ENCODE results near the gene SP7. TPM values are rescaled to one million over a fixed set of nuclear protein-coding genes. Genes with fewer than 3 reads are reported as not detected.

Gene SP7
- total and polyA plus RNA-seq, 9 of the 15 experiments (the other 6 are each of a cell fraction or from before 2014, with no cell fraction given) = 0.04 TPM; not detected in 8

DNA sequence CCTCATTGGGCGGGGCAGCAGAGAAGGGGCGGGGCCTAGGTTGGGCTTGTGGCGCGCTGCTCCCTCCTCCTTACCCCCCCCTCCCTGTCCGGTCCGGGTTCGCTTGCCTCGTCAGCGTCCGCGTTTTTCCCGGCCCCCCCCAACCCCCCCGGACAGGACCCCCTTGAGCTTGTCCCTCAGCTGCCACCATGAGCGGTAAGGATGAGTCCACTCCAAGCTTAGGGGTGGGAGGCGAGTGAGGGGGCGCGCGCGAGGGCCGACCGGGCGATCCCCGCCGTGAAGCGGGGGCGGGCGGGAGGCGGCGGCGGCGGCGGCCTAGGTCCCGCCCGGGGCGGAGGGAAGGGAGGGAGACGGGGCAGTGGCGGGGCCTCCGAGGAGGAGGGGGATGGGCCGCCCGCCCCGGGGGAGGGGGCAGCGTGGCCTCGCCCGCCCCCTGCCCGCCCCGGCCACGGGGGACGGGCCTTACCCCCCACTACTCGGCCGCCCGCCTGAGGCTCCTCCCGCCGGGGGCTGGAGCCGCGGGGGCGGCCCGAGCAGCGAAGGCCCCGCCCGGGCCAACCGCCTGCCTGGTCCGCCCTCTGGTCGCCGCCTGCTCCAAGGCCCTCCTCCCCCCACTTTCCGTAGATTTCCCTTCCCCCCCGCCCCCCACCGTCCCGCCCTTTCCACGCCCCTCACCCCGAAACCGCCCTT is 44.1 kb upstream of the SP7 start, which contains the start of gene SP1 (continued):
- TF ChIP-seq, protein P1, sequence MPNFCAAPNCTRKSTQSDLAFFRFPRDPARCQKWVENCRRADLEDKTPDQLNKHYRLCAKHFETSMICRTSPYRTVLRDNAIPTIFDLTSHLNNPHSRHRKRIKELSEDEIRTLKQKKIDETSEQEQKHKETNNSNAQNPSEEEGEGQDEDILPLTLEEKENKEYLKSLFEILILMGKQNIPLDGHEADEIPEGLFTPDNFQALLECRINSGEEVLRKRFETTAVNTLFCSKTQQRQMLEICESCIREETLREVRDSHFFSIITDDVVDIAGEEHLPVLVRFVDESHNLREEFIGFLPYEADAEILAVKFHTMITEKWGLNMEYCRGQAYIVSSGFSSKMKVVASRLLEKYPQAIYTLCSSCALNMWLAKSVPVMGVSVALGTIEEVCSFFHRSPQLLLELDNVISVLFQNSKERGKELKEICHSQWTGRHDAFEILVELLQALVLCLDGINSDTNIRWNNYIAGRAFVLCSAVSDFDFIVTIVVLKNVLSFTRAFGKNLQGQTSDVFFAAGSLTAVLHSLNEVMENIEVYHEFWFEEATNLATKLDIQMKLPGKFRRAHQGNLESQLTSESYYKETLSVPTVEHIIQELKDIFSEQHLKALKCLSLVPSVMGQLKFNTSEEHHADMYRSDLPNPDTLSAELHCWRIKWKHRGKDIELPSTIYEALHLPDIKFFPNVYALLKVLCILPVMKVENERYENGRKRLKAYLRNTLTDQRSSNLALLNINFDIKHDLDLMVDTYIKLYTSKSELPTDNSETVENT (CRISPR knock-in tag; IDR thresholded peaks at IDR 0.05) = no peak
- TF ChIP-seq, protein P2, sequence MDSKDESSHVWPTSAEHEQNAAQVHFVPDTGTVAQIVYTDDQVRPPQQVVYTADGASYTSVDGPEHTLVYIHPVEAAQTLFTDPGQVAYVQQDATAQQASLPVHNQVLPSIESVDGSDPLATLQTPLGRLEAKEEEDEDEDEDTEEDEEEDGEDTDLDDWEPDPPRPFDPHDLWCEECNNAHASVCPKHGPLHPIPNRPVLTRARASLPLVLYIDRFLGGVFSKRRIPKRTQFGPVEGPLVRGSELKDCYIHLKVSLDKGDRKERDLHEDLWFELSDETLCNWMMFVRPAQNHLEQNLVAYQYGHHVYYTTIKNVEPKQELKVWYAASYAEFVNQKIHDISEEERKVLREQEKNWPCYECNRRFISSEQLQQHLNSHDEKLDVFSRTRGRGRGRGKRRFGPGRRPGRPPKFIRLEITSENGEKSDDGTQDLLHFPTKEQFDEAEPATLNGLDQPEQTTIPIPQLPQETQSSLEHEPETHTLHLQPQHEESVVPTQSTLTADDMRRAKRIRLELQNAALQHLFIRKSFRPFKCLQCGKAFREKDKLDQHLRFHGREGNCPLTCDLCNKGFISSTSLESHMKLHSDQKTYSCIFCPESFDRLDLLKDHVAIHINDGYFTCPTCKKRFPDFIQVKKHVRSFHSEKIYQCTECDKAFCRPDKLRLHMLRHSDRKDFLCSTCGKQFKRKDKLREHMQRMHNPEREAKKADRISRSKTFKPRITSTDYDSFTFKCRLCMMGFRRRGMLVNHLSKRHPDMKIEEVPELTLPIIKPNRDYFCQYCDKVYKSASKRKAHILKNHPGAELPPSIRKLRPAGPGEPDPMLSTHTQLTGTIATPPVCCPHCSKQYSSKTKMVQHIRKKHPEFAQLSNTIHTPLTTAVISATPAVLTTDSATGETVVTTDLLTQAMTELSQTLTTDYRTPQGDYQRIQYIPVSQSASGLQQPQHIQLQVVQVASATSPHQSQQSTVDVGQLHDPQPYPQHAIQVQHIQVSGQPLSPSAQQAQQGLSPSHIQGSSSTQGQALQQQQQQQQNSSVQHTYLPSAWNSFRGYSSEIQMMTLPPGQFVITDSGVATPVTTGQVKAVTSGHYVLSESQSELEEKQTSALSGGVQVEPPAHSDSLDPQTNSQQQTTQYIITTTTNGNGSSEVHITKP (IDR thresholded peaks at IDR 0.05; ENCODE audit: partially characterized antibody) = peak; percentile 94
- TF ChIP-seq YY1 (IDR thresholded peaks at IDR 0.05; ENCODE audit: borderline replicate concordance in 1 of 3, control insufficient read depth in 1 of 3, extremely low read depth in 1 of 3, insufficient read depth in 3 of 3, insufficient read length in 1 of 3, insufficient replicate concordance in 2 of 3, low read depth in 1 of 3, low read length in 2 of 3) = peak in 1 of 3 experiments; percentile 18
- peak; percentile 81 for TF ChIP-seq HMGN3 (IDR thresholded peaks at IDR 0.05; ENCODE audit: borderline replicate concordance, extremely low read depth, insufficient read length, low read depth, low read length)
- peak; percentile 41 for TF ChIP-seq TAF1 (IDR thresholded peaks at IDR 0.05; ENCODE audit: control insufficient read depth, extremely low read depth, insufficient read depth, low read length, severe bottlenecking)
- peak; percentile 62 for TF ChIP-seq POLR2H (tag; IDR thresholded peaks at IDR 0.05; ENCODE audit: low read depth)
- TF ChIP-seq, protein P3, sequence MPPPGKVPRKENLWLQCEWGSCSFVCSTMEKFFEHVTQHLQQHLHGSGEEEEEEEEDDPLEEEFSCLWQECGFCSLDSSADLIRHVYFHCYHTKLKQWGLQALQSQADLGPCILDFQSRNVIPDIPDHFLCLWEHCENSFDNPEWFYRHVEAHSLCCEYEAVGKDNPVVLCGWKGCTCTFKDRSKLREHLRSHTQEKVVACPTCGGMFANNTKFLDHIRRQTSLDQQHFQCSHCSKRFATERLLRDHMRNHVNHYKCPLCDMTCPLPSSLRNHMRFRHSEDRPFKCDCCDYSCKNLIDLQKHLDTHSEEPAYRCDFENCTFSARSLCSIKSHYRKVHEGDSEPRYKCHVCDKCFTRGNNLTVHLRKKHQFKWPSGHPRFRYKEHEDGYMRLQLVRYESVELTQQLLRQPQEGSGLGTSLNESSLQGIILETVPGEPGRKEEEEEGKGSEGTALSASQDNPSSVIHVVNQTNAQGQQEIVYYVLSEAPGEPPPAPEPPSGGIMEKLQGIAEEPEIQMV (tag; conservative IDR thresholded peaks at IDR 0.05; ENCODE audit: low read depth) = peak; percentile 88
- peak; percentile 58 for TF ChIP-seq POLR2AphosphoS5 (IDR thresholded peaks at IDR 0.05; ENCODE audit: control insufficient read depth, insufficient read depth, low read depth, low read length)
- TF ChIP-seq SRSF9 (IDR thresholded peaks at IDR 0.05; ENCODE audit: borderline replicate concordance, low read depth, low read length) = no peak
- TF ChIP-seq SMAD4 (CRISPR knock-in tag; conservative IDR thresholded peaks at IDR 0.05) = peak; percentile 67
- TF ChIP-seq, protein P4, sequence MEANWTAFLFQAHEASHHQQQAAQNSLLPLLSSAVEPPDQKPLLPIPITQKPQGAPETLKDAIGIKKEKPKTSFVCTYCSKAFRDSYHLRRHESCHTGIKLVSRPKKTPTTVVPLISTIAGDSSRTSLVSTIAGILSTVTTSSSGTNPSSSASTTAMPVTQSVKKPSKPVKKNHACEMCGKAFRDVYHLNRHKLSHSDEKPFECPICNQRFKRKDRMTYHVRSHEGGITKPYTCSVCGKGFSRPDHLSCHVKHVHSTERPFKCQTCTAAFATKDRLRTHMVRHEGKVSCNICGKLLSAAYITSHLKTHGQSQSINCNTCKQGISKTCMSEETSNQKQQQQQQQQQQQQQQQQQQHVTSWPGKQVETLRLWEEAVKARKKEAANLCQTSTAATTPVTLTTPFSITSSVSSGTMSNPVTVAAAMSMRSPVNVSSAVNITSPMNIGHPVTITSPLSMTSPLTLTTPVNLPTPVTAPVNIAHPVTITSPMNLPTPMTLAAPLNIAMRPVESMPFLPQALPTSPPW (CRISPR knock-in tag; IDR thresholded peaks at IDR 0.05) = peak; percentile 100
- peak; percentile 7 for TF ChIP-seq KDM5B (IDR thresholded peaks at IDR 0.05; ENCODE audit: insufficient replicate concordance, low read depth, low read length)
- TF ChIP-seq CC2D1A (IDR thresholded peaks at IDR 0.05) = peak; percentile 59; the same call in 1 of the 2 replicates
- TF ChIP-seq EGR1 (conservative IDR thresholded peaks at IDR 0.05) = peak; percentile 71
- no peak for TF ChIP-seq NCOA4 (IDR thresholded peaks at IDR 0.05; ENCODE audit: partially characterized antibody)

All from K562 (cell line).